MCF 10A (cell line): ENCODE measurements around the gene CNPY1. TPM values are rescaled to one million over a fixed set of nuclear protein-coding genes. Genes with fewer than 3 reads are reported as not detected.

ENCODE experiments used
- BruUV-seq: library from RNA; stranded (reverse); fragments of 400-500 nt; replicated peaks from 2 replicates; lab custom pipeline; 2021; lab: Mats Ljungman, UMichigan
- CTCF ChIA-PET: fragments of 300-600 bp; sonication (Branson Sonifier 250); formaldehyde crosslinking; extraction: SDS; loops from one replicate; lab custom pipeline; 2021; ENCODE audit warnings: antibody characterized with exemption, inconsistent platforms; lab: Yijun Ruan, JAX
- POLR2A ChIA-PET: fragments of 300-600, 350-650 bp; sonication (Branson Sonifier 250); formaldehyde crosslinking; extraction: SDS; loops from one replicate; lab custom pipeline; 2020; ENCODE audit warnings: antibody characterized with exemption, inconsistent platforms; lab: Yijun Ruan, JAX
- DNase-seq: peaks from one replicate; pipeline ENCODE4 v3.0.0-alpha.2; 2018; ENCODE audit not compliant: unreplicated experiment
- H3K27ac Mint-ChIP-seq: one replicate; pipeline ENCODE4 v1.8.0; 2022; ENCODE audit warnings: mild to moderate bottlenecking, low read depth, mixed read lengths; ENCODE audit not compliant: unreplicated experiment
- H3K27me3 Mint-ChIP-seq: one replicate; pipeline ENCODE4 v1.8.0; 2022; ENCODE audit warnings: mixed read lengths; ENCODE audit not compliant: insufficient read depth, unreplicated experiment
- H3K36me3 Mint-ChIP-seq: one replicate; pipeline ENCODE4 v1.8.0; 2022; ENCODE audit warnings: mild to moderate bottlenecking, moderate library complexity, mixed read lengths; ENCODE audit not compliant: insufficient read depth, unreplicated experiment
- H3K4me1 Mint-ChIP-seq: one replicate; pipeline ENCODE4 v1.8.0; 2022; ENCODE audit warnings: mixed read lengths; ENCODE audit not compliant: insufficient read depth, unreplicated experiment
- H3K4me3 Mint-ChIP-seq: one replicate; pipeline ENCODE4 v1.8.0; 2022; ENCODE audit warnings: mild to moderate bottlenecking, moderate library complexity, mixed read lengths; ENCODE audit not compliant: unreplicated experiment
- H3K9me3 Mint-ChIP-seq: one replicate; pipeline ENCODE4 v1.8.0; 2022; ENCODE audit warnings: mixed read lengths; ENCODE audit not compliant: unreplicated experiment
- CTCF ChIP-seq: fragments of 200-600 bp; IDR thresholded peaks from one replicate; pipeline ENCODE4 v1.8.0; 2022; ENCODE audit warnings: antibody characterized with exemption, mild to moderate bottlenecking; ENCODE audit not compliant: unreplicated experiment
- intact Hi-C: fragments of 100-400 bp; cut with micrococcal nuclease; formaldehyde crosslinking; loops from 2 replicates; pipeline ENCODE4 v1.14.1; 2022
- total RNA-seq: library from RNA; stranded (reverse); gene quantifications from 2 replicates; pipeline ENCODE4 v1.2.3, GENCODE V29; 2022

The CNPY1 gene
- total RNA-seq, 1 experiment from 2014 or later: not detected

- ChIA-PET CTCF (no interaction called here), POLR2A (no interaction called here)
- BruUV-seq: no TSS peak
These were observed 16.5 kb downstream of the CNPY1 start for GRCh38 chr7:155529845-155530244.

GRCh38 chr7:155529346-155529745, 17.0 kb downstream of the CNPY1 start:
- Mint-ChIP-seq H3K27ac (no peak overlapping the region), H3K4me3 (no peak overlapping the region), H3K4me1 (no peaks in the 10 kb centered on the region), H3K36me3 (no peaks in the 10 kb centered on the region), H3K9me3 (no peaks in the 10 kb centered on the region), H3K27me3 (peaks cover 71% of the 10 kb centered on the region)
- CTCF ChIA-PET: no interaction called here
- BruUV-seq: no TSS peak
- TF ChIP-seq CTCF: no peak
- intact Hi-C loops: no loop called here
- POLR2A ChIA-PET: no interaction called here
- DNase-seq: no peak

More at GRCh38 chr7:155529845-155530244, 16.5 kb downstream of the CNPY1 start:
- Mint-ChIP-seq H3K36me3 (no peaks in the 10 kb centered on the region), H3K9me3 (no peaks in the 10 kb centered on the region), H3K27me3 (peaks cover 71% of the 10 kb centered on the region), H3K4me1 (no peaks in the 10 kb centered on the region), H3K27ac (no peak overlapping the region), H3K4me3 (no peak overlapping the region)
- no peak for TF ChIP-seq CTCF
- intact Hi-C loops: no loop called here
- no peak for DNase-seq

- DNase-seq: no peak
- H3K4me1 Mint-ChIP-seq: no peaks in the 10 kb centered on the region
- POLR2A ChIA-PET: no interaction called here
- peaks cover 70% of the 10 kb centered on the region for H3K27me3 Mint-ChIP-seq
- no peak overlapping the region for H3K4me3 Mint-ChIP-seq
- no peaks in the 10 kb centered on the region for H3K36me3 Mint-ChIP-seq
- BruUV-seq: no TSS peak
- CTCF ChIA-PET: no interaction called here
- no peaks in the 10 kb centered on the region for H3K9me3 Mint-ChIP-seq
- intact Hi-C loops: no loop called here
- TF ChIP-seq CTCF: no peak
- no peak overlapping the region for H3K27ac Mint-ChIP-seq
These were observed 18.7 kb downstream of the CNPY1 start for GRCh38 chr7:155527664-155528063.

- ChIA-PET CTCF (no interaction called here), POLR2A (no interaction called here)
- H3K27ac Mint-ChIP-seq: no peak overlapping the region
- no peaks in the 10 kb centered on the region for H3K4me1 Mint-ChIP-seq
- no peak for TF ChIP-seq CTCF
- H3K36me3 Mint-ChIP-seq: no peaks in the 10 kb centered on the region
- peaks cover 70% of the 10 kb centered on the region for H3K27me3 Mint-ChIP-seq
- no peak overlapping the region for H3K4me3 Mint-ChIP-seq
- no peaks in the 10 kb centered on the region for H3K9me3 Mint-ChIP-seq
- no peak for DNase-seq
- BruUV-seq: no TSS peak
- intact Hi-C loops: no loop called here
These were observed 20.1 kb downstream of the CNPY1 start for GRCh38 chr7:155526225-155526624.
